BLaER1 treated with 17β-estradiol and CSF1 and Interleukin-3, amounts not matched to agents 10 nM and 100 nM (cell line): ENCODE measurements around the gene UQCRC2.
"Not testable (repeated sequence)": the region's sequence is repeated elsewhere in the genome, so short reads cannot be mapped to it uniquely, and the experiment has no call there.

Experiments used
- H3K27ac ChIP-seq, 11 experiments: shearing (Covaris generic); formaldehyde crosslinking; 2 replicates each; pipeline ENCODE4 v1.8.1; 2022
- H3K27me3 ChIP-seq, 11 experiments: shearing (Covaris generic); formaldehyde crosslinking; 2 replicates each; pipeline ENCODE4 v1.8.1; 2022
- H3K36me3 ChIP-seq, 11 experiments: shearing (Covaris generic); formaldehyde crosslinking; 2 replicates each; pipeline ENCODE4 v1.8.1; 2022
- H3K4me1 ChIP-seq, 10 experiments: shearing (Covaris generic); formaldehyde crosslinking; 2 replicates each; pipeline ENCODE4 v1.8.1; 2022
- H3K4me2 ChIP-seq, 11 experiments: shearing (Covaris generic); formaldehyde crosslinking; 2 replicates each; pipeline ENCODE4 v1.8.1; 2022
- H3K4me3 ChIP-seq, 10 experiments: shearing (Covaris generic); formaldehyde crosslinking; 2 replicates each; pipeline ENCODE4 v1.8.1; 2022
- H3K9ac ChIP-seq, 11 experiments: shearing (Covaris generic); formaldehyde crosslinking; 2 replicates each; pipeline ENCODE4 v1.8.1; 2022
- H3K9me3 ChIP-seq, 11 experiments: shearing (Covaris generic); formaldehyde crosslinking; replicated peaks in 1 of 11; 2 replicates each; pipeline ENCODE4 v1.8.1; 2022
- H4K20me1 ChIP-seq, 11 experiments: shearing (Covaris generic); formaldehyde crosslinking; 2 replicates each; pipeline ENCODE4 v1.8.1; 2022
- Cebpa-rat ChIP-seq, 11 experiments: shearing (Covaris generic); IDR thresholded peaks; 2 replicates each; pipeline ENCODE4 v1.8.1; 2022

UQCRC2 gene

DNA sequence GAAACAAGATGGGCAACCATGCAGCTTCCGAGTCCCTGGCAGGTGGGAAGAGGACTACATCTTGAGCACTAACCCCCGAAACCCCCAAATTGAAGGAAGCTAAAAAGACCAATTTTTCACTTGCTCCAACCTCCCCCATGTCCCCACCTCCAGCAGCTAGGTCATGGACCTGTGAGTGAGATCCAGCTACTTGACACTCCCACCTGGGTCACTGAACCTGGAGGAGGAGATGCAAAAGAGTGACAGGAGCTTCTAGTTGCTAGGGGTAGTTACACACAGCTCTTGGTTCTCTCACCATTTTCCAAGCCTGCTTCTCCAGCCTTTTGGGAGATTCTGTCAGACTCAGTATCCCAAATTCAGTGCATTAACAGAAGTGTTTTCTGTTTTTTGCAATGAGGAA, 36.6 kb downstream of the UQCRC2 start:
- Histone ChIP-seq H3K4me3 (no peak overlapping the region), H3K9ac (no peak overlapping the region), H4K20me1 (peaks cover 0 to 15% (median 0%) of the 10 kb centered on the region in 11 experiments; a peak in 3 of 22 replicates), H3K4me2 (no peak overlapping the region), H3K4me1 (no peaks in the 10 kb centered on the region), H3K36me3 (peaks cover 16 to 28% (median 22%) of the 10 kb centered on the region in 11 experiments; a peak in 21 of 22 replicates), H3K9me3 (no peaks in the 10 kb centered on the region), H3K27ac (no peak overlapping the region), H3K27me3 (no peaks in the 10 kb centered on the region)
- no peak for TF ChIP-seq Cebpa-rat (IDR thresholded peaks at IDR 0.05)

DNA sequence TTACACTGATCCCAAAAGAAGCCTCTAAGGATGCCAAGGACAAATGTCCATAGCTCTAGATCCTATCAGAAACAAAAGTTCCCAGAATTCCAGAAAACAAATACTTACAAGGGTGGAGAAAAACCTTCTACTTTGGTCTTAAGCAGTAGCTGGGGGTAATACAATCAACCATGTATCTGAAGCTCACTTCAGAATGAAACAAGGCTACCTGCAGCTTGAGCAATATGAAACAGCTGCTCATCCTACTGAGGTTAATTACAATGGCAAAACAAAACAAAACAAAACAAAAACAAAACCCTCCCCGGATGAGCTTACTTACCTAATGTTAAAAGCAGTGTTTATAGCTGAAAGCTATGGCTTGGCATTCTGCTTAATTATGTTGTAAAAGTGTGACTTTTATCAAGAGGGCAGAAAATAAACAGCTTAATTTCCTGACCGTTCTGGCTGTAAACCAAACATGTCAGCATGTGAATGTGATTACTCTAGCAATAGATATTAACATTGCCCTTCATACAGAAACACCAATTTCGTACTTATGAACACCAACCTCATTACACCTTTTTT, 37.3 kb downstream of the UQCRC2 start:
- Histone ChIP-seq H3K36me3 (peaks cover 8 to 21% (median 15%) of the 10 kb centered on the region in 11 experiments; a peak in 19 of 22 replicates), H3K9ac (no peak overlapping the region), H3K27me3 (no peaks in the 10 kb centered on the region), H3K4me1 (peaks cover 0 to 4% (median 0%) of the 10 kb centered on the region in 10 experiments; a peak in 1 of 20 replicates), H3K9me3 (no peaks in the 10 kb centered on the region; a peak in 1 of 22 replicates), H3K27ac (no peak overlapping the region), H4K20me1 (peaks cover 0 to 9% (median 0%) of the 10 kb centered on the region in 11 experiments; a peak in 3 of 22 replicates), H3K4me2 (no peak overlapping the region), H3K4me3 (no peak overlapping the region)
- no peak for TF ChIP-seq Cebpa-rat (IDR thresholded peaks at IDR 0.05)

DNA sequence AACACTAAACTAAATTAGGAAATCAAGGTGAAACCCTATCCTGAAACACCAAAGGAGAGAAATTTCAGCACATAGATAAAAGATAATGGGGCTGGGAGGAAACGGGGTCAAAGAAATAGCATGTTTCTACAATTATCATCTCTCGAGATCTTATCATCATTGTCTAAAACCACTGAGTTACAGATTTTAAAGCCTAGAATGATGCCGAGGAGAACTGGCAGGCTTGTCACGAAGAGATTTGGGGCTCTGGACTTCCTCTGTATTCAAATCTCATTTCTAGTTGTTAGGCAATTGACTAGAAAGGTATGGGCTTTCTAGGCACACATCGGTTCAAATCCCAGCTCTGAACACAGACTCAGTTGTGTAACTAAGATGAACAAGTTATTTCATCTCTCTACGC, 38.5 kb downstream of the UQCRC2 start:
- H3K4me2 ChIP-seq = no peak overlapping the region
- H3K4me1 ChIP-seq = peaks cover 0 to 4% (median 0%) of the 10 kb centered on the region in 10 experiments; a peak in 1 of 20 replicates
- H3K9ac ChIP-seq = no peak overlapping the region
- H4K20me1 ChIP-seq = peaks cover 0 to 9% (median 0%) of the 10 kb centered on the region in 11 experiments; a peak in 3 of 22 replicates
- no peak overlapping the region for H3K4me3 ChIP-seq
- peaks cover 0 to 9% (median 4%) of the 10 kb centered on the region in 11 experiments; a peak in 12 of 22 replicates for H3K36me3 ChIP-seq
- TF ChIP-seq Cebpa-rat (IDR thresholded peaks at IDR 0.05) = no peak
- H3K27ac ChIP-seq = no peak overlapping the region
- no peaks in the 10 kb centered on the region; a peak in 1 of 22 replicates for H3K9me3 ChIP-seq
- no peaks in the 10 kb centered on the region for H3K27me3 ChIP-seq

DNA sequence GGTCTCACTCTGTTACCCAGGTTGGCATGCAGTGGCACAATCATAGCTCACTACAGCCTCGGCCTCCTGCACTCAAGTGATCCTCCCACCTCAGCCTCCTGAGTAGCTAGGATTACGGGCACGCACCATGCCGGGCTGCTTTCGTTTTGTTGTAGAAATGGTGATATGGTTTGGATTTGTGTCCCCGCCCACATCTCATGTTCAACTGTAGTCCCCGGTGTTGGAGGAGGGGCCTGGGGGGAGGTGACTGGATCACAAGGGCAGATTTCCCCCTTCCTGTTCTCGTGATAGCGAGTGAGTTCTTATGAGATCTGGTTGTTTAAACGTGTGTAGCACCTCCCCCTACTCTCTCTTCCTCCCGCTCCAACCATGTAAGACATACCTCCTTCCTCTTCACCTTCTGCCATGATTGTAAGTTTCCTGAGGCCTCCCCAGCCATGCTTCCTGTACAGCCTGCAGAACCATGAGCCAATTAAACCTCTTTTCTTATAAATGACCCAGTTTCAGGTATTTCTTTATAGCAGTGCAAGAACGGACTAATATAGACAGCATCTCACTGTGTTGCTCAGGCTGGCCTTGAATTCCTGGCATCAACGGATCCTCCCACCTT, 41.8 kb downstream of the UQCRC2 start:
- H4K20me1 ChIP-seq = no peaks in the 10 kb centered on the region
- H3K4me2 ChIP-seq = no peak overlapping the region; a peak in 1 of 22 replicates
- H3K4me1 ChIP-seq = peaks cover 7 to 12% (median 10%) of the 10 kb centered on the region in 10 experiments; a peak in 18 of 20 replicates
- H3K9me3 ChIP-seq = no peaks in the 10 kb centered on the region; a peak in 1 of 22 replicates
- no peaks in the 10 kb centered on the region for H3K36me3 ChIP-seq
- no peak overlapping the region for H3K4me3 ChIP-seq
- no peak overlapping the region for H3K9ac ChIP-seq
- H3K27ac ChIP-seq = no peak overlapping the region
- no peak for TF ChIP-seq Cebpa-rat (IDR thresholded peaks at IDR 0.05)
- H3K27me3 ChIP-seq = no peaks in the 10 kb centered on the region

DNA sequence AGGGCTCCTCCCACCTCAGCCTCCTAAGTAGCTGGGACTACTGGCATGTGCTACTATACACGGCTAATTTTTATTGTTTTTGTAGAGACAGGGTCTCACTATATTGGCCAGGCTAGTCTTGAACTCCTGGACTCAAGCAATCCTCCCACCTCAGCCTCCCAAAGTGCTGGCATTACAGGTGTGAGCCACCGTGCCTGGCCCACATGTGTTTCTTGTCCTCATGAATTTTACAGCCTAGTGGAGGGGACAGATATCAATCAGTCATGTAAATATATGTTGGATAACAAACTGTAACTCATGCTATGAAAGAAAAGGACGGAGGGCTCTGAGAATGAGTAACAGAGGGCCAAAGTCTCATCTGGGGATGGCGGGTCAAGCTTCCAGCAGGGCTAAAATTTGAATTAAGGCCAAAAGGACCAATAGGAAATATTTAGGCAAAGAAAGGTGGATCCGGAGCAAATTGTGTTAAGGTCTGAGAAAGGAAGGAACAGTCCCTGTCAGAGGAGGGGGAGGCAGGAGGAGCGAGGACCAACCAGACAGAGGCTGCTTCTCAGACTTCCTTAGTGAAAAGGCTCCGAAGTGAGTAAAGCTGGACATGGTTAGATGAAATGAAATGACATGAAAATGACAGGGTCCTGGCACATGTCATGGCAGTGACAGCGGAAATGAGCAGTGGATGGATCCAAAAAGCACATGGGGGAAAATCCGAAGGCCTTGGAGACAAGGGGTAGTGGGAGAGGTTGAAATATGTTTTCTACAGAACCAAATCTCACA, 43.9 kb downstream of the UQCRC2 start:
- no peak for TF ChIP-seq Cebpa-rat (IDR thresholded peaks at IDR 0.05)
- Histone ChIP-seq H3K36me3 (no peaks in the 10 kb centered on the region), H3K27me3 (no peaks in the 10 kb centered on the region), H3K4me2 (peak overlapping the region; percentile 10 to 65 (median 34); a peak in 20 of 22 replicates), H3K9ac (no peak overlapping the region), H3K9me3 (no peaks in the 10 kb centered on the region; a peak in 1 of 22 replicates), H3K4me1 (peaks cover 8 to 17% (median 13%) of the 10 kb centered on the region in 10 experiments; a peak in 18 of 20 replicates), H3K4me3 (no peak overlapping the region), H3K27ac (0 out of 22 replicates have a peak overlapping the region, but pooled peaks of 2 of the 11 experiments have one; percentile 6 to 43), H4K20me1 (no peaks in the 10 kb centered on the region)

DNA sequence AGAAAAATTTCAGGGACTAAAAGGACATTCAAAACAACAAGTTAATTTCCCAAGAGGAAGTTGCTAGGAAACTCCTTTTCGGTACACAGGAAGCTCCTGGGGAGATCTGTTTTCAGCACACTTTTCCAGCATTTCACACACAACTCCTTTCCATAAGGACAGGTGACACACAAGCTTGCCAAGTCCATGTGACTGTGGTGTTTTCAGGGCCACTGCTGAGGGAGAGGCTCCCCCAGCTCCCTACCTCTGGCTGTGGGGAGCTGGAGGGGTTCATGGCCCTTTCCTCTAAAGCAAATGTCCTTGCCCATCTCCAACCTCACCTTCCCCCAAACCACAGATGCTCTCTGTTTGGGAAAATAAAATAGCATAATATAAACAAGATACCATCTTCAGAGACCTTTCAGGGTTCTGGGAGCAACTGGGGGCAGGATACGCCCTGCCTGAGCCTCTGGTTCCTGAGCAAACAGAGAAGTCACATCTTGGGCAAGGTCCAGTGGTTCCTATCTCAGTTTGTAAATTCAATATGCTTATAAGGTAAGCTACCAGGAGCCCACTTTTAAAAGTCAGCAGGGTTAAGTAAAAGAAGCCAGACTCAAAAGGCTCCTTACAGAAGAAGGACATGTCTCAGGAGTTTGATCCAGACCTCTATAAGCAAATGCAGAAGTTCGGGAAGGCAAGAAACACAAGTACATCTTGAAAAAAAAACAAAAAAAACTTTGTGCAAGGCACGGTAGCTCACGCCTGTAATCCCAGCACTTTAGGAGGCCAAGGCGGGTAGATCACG, 44.7 kb downstream of the UQCRC2 start:
- H3K27me3 ChIP-seq = no peaks in the 10 kb centered on the region
- no peak overlapping the region for H3K4me3 ChIP-seq
- peak overlapping the region in 2 of 11 experiments; percentile 6 to 43; a peak in 1 of 22 replicates for H3K27ac ChIP-seq
- peak overlapping the region; percentile 10 to 65 (median 34); a peak in 20 of 22 replicates for H3K4me2 ChIP-seq
- no peaks in the 10 kb centered on the region for H3K36me3 ChIP-seq
- peaks cover 8 to 17% (median 13%) of the 10 kb centered on the region in 10 experiments; a peak in 18 of 20 replicates for H3K4me1 ChIP-seq
- no peaks in the 10 kb centered on the region; a peak in 1 of 22 replicates for H3K9me3 ChIP-seq
- no peaks in the 10 kb centered on the region for H4K20me1 ChIP-seq
- no peak for TF ChIP-seq Cebpa-rat (IDR thresholded peaks at IDR 0.05)
- H3K9ac ChIP-seq = no peak overlapping the region

DNA sequence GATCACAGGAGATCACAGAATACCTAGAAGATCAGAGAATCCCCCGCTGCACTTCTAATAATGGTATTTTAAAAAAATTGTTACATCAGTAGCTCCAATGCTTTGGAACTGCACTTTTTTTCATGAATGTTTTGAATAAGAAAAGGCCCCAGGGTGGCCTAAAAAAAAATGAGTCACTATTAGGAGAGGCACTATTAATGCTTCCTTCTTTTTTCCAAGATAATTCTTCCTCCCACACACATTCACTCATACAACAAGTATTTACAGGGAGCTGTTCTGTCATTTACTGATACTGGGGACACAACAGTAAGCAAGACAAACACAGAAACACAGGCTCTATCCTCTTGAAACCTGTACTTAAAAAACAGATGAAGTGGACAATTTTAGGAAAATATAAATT, 48.4 kb downstream of the UQCRC2 start:
- Histone ChIP-seq H3K9ac (no peak overlapping the region), H3K4me2 (peak overlapping the region in 1 of 11 experiments; percentile 76; a peak in 2 of 22 replicates)
- no peak for TF ChIP-seq Cebpa-rat (IDR thresholded peaks at IDR 0.05)

DNA sequence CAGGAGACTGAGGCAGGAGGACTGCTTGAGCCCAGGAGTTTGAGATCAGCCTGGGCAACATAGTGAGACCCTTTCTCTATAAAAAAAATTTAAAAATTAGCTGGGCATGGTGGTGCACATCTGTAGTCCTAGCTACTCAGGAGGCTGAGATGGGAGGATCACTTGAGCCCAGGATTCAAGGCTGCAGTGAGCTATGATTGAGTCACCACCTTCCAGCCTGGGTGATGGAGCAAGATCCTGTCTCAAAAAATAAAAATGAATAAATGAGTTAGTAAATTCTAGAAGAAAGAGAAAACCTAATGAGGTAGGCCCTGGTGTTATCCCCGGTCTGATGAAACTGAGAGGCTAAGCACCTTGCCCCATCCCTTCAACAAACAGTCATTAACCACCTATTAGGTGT, 48.9 kb downstream of the UQCRC2 start:
- not testable (repeated sequence) for H3K9ac ChIP-seq, H3K4me3 ChIP-seq, H4K20me1 ChIP-seq, H3K9me3 ChIP-seq, H3K36me3 ChIP-seq, H3K27me3 ChIP-seq, H3K4me2 ChIP-seq, H3K27ac ChIP-seq
- peaks cover 11 to 22% (median 17%) of the 10 kb centered on the region in 10 experiments for H3K4me1 ChIP-seq

More for the DNA sequence above, 48.4 kb downstream of the UQCRC2 start:
- Histone ChIP-seq H3K4me3 (no peak overlapping the region), H3K9me3 (no peaks in the 10 kb centered on the region), H3K36me3 (no peaks in the 10 kb centered on the region), H3K27ac (no peak overlapping the region), H3K4me1 (peaks cover 7 to 17% (median 13%) of the 10 kb centered on the region in 10 experiments; a peak in 18 of 20 replicates), H3K27me3 (no peaks in the 10 kb centered on the region; a peak in 1 of 22 replicates), H4K20me1 (no peaks in the 10 kb centered on the region)
